ENCODE data around the gene UST. TPM values are rescaled to one million over a fixed set of nuclear protein-coding genes. Genes with fewer than 3 reads are reported as not detected.
"Not testable (repeated sequence)": the region's sequence is repeated elsewhere in the genome, so short reads cannot be mapped to it uniquely, and the experiment has no call there.

Gene UST
- total RNA-seq, 1 donor = 13.0 TPM

- no peak for TF ChIP-seq CTCF (IDR thresholded peaks at IDR 0.05; ENCODE audit: insufficient read depth, low read depth, low read length)
- H3K4me3 ChIP-seq (ENCODE audit: low read depth, low read length) = no peak overlapping the region
- DNase-seq (ENCODE audit: low read depth) = no peak
These were observed 105.1 kb downstream of the UST start for GRCh38 chr6:148851683-148852556.

- no peak for DNase-seq (ENCODE audit: low read depth)
- TF ChIP-seq CTCF (IDR thresholded peaks at IDR 0.05; ENCODE audit: insufficient read depth, low read depth, low read length) = no peak
- no peak overlapping the region for H3K4me3 ChIP-seq (ENCODE audit: low read depth, low read length)
These were observed 105.9 kb downstream of the UST start for GRCh38 chr6:148852688-148853087.

GRCh38 chr6:148853113-148853512, 106.3 kb downstream of the UST start:
- not testable (repeated sequence) for H3K4me3 ChIP-seq (ENCODE audit: low read depth, low read length); DNase-seq (ENCODE audit: low read depth)

- DNase-seq (ENCODE audit: low read depth) = no peak
- no peak for TF ChIP-seq CTCF (IDR thresholded peaks at IDR 0.05; ENCODE audit: insufficient read depth, low read depth, low read length)
These were observed 107.3 kb downstream of the UST start for GRCh38 chr6:148854096-148854495.

GRCh38 chr6:148854992-148855391, 108.2 kb downstream of the UST start:
- no peak for DNase-seq (ENCODE audit: low read depth)
- no peak for TF ChIP-seq CTCF (IDR thresholded peaks at IDR 0.05; ENCODE audit: insufficient read depth, low read depth, low read length)
- H3K4me3 ChIP-seq (ENCODE audit: low read depth, low read length) = no peak overlapping the region

More at GRCh38 chr6:148854096-148854495, 107.3 kb downstream of the UST start:
- no peak overlapping the region for H3K4me3 ChIP-seq (ENCODE audit: low read depth, low read length)

GRCh38 chr6:148855744-148856143, 108.9 kb downstream of the UST start:
- no peak overlapping the region for H3K4me3 ChIP-seq (ENCODE audit: low read depth, low read length)
- DNase-seq (ENCODE audit: low read depth) = no peak
- TF ChIP-seq CTCF (IDR thresholded peaks at IDR 0.05; ENCODE audit: insufficient read depth, low read depth, low read length) = no peak

- H3K4me3 ChIP-seq (ENCODE audit: low read depth, low read length) = no peak overlapping the region
- TF ChIP-seq CTCF (IDR thresholded peaks at IDR 0.05; ENCODE audit: insufficient read depth, low read depth, low read length) = no peak
- DNase-seq (ENCODE audit: low read depth) = peak; percentile 96
These were observed 111.1 kb downstream of the UST start for GRCh38 chr6:148857798-148858390.

GRCh38 chr6:148864132-148864531, 117.3 kb downstream of the UST start:
- H3K4me3 ChIP-seq (ENCODE audit: low read depth, low read length); DNase-seq (ENCODE audit: low read depth): not testable (repeated sequence)
